Testis (tissue), 3 donors: Measurements from ENCODE around the gene OLFML2A. TPM values are rescaled to one million over a fixed set of nuclear protein-coding genes. Genes with fewer than 3 reads are reported as not detected.

Experiments used
- DNase-seq: peaks from one replicate; pipeline ENCODE4 v3.0.0-alpha.2; 2019
- H3K27ac ChIP-seq, 2 donors: fragments of 200-600 bp; sonication (generic); one replicate each; pipeline ENCODE4 v1.5.1; 2019
- H3K27me3 ChIP-seq: fragments of 200-600 bp; sonication (generic); one replicate; pipeline ENCODE4 v1.5.1; 2019
- H3K36me3 ChIP-seq: fragments of 200-600 bp; sonication (generic); one replicate; pipeline ENCODE4 v1.5.1; 2017; ENCODE audit warnings: low read depth; ENCODE audit errors: missing control alignments
- H3K4me1 ChIP-seq: fragments of 200-600 bp; sonication (generic); one replicate; pipeline ENCODE4 v1.5.1; 2019
- H3K4me3 ChIP-seq, 2 donors: fragments of 200-600 bp; sonication (generic); one replicate each; pipeline ENCODE4 v1.5.1; 2017 to 2019
- H3K9me3 ChIP-seq: fragments of 200-600 bp; sonication (generic); one replicate; pipeline ENCODE4 v1.5.1; 2017
- POLR2A ChIP-seq: fragments of 450-650 bp; IDR thresholded peaks from one replicate; pipeline ENCODE4 v1.6.1; 2017; ENCODE audit warnings: antibody characterized with exemption, mild to moderate bottlenecking, moderate library complexity
- WGBS, 2 donors: methylation state at CpG; one replicate each; pipeline ENCODE4 v1.1.5; 2018; 5-methylcytosine and 5-hydroxymethylcytosine counted together
- intact Hi-C: fragments of 100-400 bp; cut with DNase I; formaldehyde crosslinking; loops from one replicate; pipeline ENCODE4 v1.15.1; 2023; ENCODE audit warnings: low total_unique reads
- polyA plus RNA-seq: library from polyadenylated mRNA; stranded (reverse); fragments of 350-450 nt; fragmentation: Illumina TruSeq; extraction: RNeasy Lipid Tissue Mini Kit (QIAGEN cat#74804); gene quantifications from one replicate; pipeline ENCODE4 v1.2.3, GENCODE V29; 2014; ENCODE audit warnings: low read depth, low replicate concordance; ENCODE audit not compliant: insufficient read depth
- total RNA-seq, 2 donors: library from RNA; depleted of rRNA; stranded (reverse); fragments of >200 nt; gene quantifications; one replicate each; pipeline ENCODE4 v1.2.3, GENCODE V29; 2016
- TF ChIP-seq, protein P1 (sequence below), 3 experiments: fragments of 450-650 bp in 2 of 3; fragments of 200-600 bp in 1 of 3; sonication (generic) in 1 of 3; IDR thresholded peaks; one replicate each; pipeline ENCODE4 v1.5.1; 2016 to 2019; ENCODE audit warnings: antibody characterized with exemption in 3 of 3, mild to moderate bottlenecking in 2 of 3, moderate library complexity in 1 of 3

Gene OLFML2A
- total and polyA plus RNA-seq, 3 donors from 2014 or later, result 2.6 to 5.2 (median 4.0) TPM

DNA sequence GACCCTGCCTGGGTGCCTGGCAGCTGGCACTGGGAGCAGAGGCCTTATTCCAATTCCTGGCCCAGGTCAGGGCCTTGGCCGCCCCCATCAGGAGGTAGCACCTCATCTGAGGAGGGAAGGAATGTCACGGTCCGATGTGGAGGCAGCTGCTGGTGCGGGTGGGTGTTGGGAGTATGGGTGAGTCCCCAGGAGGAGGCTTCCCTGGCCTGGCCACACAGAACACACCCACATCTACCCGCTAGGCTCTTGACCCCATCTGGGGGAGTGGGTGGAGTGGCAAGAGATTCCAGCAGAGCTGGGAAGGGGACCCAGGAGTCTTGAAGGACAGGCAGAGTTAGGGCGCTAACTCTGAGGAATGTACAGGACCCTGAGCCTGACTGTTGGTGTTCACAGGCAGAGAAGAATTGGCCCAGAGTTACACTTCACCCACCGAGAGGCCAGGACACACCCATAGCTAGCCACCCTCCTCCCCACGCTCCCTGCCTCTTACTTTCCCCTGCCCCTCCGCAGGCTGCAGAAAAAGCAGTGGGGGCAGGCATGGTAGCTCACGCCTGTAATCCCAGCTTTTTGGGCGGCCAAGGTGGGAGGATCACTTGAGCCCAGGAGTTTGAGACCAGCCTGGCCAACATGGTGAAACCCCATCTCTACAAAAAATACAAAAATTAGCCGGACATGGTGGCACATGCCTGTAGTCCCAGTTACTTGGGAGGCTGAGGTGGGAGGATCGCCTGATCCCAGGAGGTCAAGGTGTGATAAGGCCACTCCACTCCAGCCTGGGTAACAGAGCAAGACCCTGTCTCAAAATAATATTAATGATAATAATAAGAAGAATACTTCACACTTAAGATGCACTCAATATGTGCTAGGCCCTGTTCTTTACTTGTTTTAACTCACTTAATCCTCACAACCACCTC lies 6.0 kb downstream of the OLFML2A start:
- Histone ChIP-seq H3K27me3 (no peaks in the 10 kb centered on the region), H3K9me3 (no peaks in the 10 kb centered on the region), H3K36me3 (no peaks in the 10 kb centered on the region), H3K4me1 (no peaks in the 10 kb centered on the region), H3K4me3 (no peak overlapping the region), H3K27ac (no peak overlapping the region)
- no peak for TF ChIP-seq POLR2A
- TF ChIP-seq, protein P1, sequence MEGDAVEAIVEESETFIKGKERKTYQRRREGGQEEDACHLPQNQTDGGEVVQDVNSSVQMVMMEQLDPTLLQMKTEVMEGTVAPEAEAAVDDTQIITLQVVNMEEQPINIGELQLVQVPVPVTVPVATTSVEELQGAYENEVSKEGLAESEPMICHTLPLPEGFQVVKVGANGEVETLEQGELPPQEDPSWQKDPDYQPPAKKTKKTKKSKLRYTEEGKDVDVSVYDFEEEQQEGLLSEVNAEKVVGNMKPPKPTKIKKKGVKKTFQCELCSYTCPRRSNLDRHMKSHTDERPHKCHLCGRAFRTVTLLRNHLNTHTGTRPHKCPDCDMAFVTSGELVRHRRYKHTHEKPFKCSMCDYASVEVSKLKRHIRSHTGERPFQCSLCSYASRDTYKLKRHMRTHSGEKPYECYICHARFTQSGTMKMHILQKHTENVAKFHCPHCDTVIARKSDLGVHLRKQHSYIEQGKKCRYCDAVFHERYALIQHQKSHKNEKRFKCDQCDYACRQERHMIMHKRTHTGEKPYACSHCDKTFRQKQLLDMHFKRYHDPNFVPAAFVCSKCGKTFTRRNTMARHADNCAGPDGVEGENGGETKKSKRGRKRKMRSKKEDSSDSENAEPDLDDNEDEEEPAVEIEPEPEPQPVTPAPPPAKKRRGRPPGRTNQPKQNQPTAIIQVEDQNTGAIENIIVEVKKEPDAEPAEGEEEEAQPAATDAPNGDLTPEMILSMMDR (IDR thresholded peaks at IDR 0.05), result no peak
- DNase-seq, result peak; percentile 6
- 77 to 82% methylated on average over 11 to 13 of the region's 13 CpGs for WGBS, 2 donors
- intact Hi-C loops, result no loop called here

DNA sequence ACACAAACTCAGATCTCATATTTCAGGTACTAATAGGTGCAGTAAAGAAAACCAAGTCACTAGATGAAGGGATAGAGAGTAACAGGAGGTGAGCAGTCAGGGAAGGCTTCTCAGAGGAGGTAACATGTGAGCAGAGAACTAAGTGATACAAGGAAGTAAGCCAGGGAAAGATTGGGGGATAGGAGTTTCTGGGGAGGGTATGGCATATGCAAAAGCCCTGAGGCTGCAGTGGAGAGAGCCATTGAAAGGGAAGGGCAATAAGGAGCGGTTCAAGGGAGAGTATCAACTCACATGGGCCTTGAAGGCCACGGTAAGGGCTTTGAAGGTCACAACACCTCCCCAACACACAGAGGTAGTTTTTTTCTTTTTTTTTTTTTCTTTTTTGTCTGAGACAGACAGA lies 6.9 kb downstream of the OLFML2A start:
- H3K36me3 ChIP-seq, result no peaks in the 10 kb centered on the region
- H3K27me3 ChIP-seq, result no peaks in the 10 kb centered on the region
- DNase-seq, result no peak
- H3K9me3 ChIP-seq, result no peaks in the 10 kb centered on the region
- H3K4me3 ChIP-seq, result no peak overlapping the region
- WGBS, 2 donors, result 66 to 74% methylated on average over 2 of the region's 2 CpGs
- intact Hi-C loops, result no loop called here
- H3K4me1 ChIP-seq, result no peaks in the 10 kb centered on the region
- TF ChIP-seq POLR2A, result no peak
- TF ChIP-seq, protein P1 (IDR thresholded peaks at IDR 0.05), result no peak
- H3K27ac ChIP-seq, result no peak overlapping the region

DNA sequence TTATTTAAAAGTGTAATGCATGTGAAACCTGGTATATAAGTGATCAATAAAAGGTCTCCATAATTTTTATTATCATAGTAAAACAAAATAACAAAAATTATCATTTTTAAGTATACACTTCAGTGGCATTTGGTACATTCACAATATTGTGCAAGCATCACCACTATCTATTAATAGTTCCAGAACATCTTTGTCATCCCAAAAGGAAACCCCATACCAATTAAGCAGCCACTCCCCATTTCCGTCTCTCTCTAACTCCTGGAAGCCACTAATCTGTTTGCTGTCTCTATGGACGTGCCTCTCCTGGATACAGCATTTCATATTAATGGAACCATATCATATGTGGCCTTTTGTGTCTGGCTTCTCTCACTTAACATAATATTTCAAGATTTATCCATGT lies 7.6 kb downstream of the OLFML2A start:
- no peak for TF ChIP-seq POLR2A
- TF ChIP-seq, protein P1 (IDR thresholded peaks at IDR 0.05), result no peak
- no peaks in the 10 kb centered on the region for H3K4me1 ChIP-seq

DNA sequence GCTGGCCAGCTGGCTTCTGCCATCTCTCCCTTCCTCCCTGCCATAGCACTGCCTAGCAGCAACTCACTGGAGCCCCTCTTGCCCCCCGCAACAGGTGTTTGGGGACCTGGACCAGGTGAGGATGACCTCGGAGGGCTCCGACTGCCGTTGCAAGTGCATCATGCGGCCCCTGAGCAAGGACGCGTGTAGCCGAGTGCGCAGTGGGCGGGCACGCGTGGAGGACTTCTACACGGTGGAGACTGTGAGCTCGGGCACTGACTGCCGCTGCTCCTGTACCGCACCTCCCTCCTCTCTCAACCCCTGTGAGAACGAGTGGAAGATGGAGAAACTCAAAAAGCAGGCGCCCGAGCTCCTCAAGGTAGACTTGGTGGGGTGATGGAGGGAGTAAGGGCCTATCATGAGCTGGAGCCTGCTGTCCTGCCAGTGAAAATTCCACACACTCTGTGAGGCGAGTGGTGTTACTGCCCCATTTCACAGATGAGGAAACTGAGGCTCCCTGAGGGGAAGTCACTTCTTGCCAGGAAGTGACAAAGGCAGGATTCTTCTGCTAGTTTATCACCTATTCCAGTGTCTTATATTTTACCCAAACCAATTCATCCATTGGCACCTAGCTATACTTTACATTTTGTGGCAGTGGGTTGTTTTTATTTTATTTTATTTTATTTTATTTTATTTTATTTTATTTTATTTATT lies 10.1 kb downstream of the OLFML2A start:
- intact Hi-C loops, result no loop called here
- no peaks in the 10 kb centered on the region for H3K4me1 ChIP-seq
- no peak for DNase-seq
- no peaks in the 10 kb centered on the region for H3K27me3 ChIP-seq
- no peak for TF ChIP-seq POLR2A
- TF ChIP-seq, protein P1 (IDR thresholded peaks at IDR 0.05), result no peak
- no peak overlapping the region for H3K27ac ChIP-seq
- no peaks in the 10 kb centered on the region for H3K9me3 ChIP-seq
- H3K36me3 ChIP-seq, result no peaks in the 10 kb centered on the region
- 30 to 82% methylated on average over 10 to 20 of the region's 20 CpGs for WGBS, 2 donors
- H3K4me3 ChIP-seq, result no peak overlapping the region

More for the DNA sequence above, 7.6 kb downstream of the OLFML2A start:
- intact Hi-C loops, result no loop called here
- Histone ChIP-seq H3K27me3 (no peaks in the 10 kb centered on the region), H3K36me3 (no peaks in the 10 kb centered on the region), H3K4me3 (no peak overlapping the region), H3K27ac (no peak overlapping the region), H3K9me3 (no peaks in the 10 kb centered on the region)
- DNase-seq, result no peak
- WGBS, 2 donors, result 31 to 39% methylated on average over 2 of the region's 2 CpGs
